C4-2B (cell line): ENCODE results near the gene GPR146.
"Not testable (repeated sequence)": the region's sequence is repeated elsewhere in the genome, so short reads cannot be mapped to it uniquely, and the experiment has no call there.

ENCODE experiments used
- H3K27ac ChIP-seq: fragments of 450-650 bp; 2 replicates; pipeline ENCODE4 v1.5.1; 2017
- CTCF ChIP-seq: fragments of 450-650 bp; conservative IDR thresholded peaks from 2 replicates; pipeline ENCODE4 v1.5.1; 2017; ENCODE audit warnings: mild to moderate bottlenecking
- ZFX ChIP-seq: fragments of 450-650 bp; IDR thresholded peaks from 2 replicates; pipeline ENCODE4 v1.6.1; 2017

The GPR146 gene

GRCh38 chr7:1068619-1069018 is 24.3 kb downstream of the GPR146 start:
- TF ChIP-seq CTCF (no peak), ZFX (no peak)
- no peak overlapping the region for H3K27ac ChIP-seq

GRCh38 chr7:1070544-1071011 is 26.2 kb downstream of the GPR146 start:
- TF ChIP-seq ZFX, result no peak
- TF ChIP-seq CTCF, result no peak
- no peak overlapping the region for H3K27ac ChIP-seq

- no peak overlapping the region for H3K27ac ChIP-seq
- TF ChIP-seq CTCF (no peak), ZFX (no peak)
These were observed 27.4 kb downstream of the GPR146 start for GRCh38 chr7:1071731-1072254.

GRCh38 chr7:1073142-1073977 is 29.0 kb downstream of the GPR146 start:
- no peak overlapping the region for H3K27ac ChIP-seq
- TF ChIP-seq CTCF (no peak), ZFX (no peak)

GRCh38 chr7:1074018-1074417 is 29.7 kb downstream of the GPR146 start:
- not testable (repeated sequence) for H3K27ac ChIP-seq

- TF ChIP-seq CTCF (no peak), ZFX (no peak)
- H3K27ac ChIP-seq, result no peak overlapping the region
These were observed 30.5 kb downstream of the GPR146 start for GRCh38 chr7:1074593-1075431.

GRCh38 chr7:1076184-1077072 is 32.1 kb downstream of the GPR146 start:
- TF ChIP-seq CTCF, result no peak
- no peak for TF ChIP-seq ZFX

More at GRCh38 chr7:1076184-1077072, 32.1 kb downstream of the GPR146 start:
- H3K27ac ChIP-seq, result no peak overlapping the region
